Uterus (tissue), 4 donors: ENCODE data around the gene LSM4. TPM values are rescaled to one million over a fixed set of nuclear protein-coding genes. Genes with fewer than 3 reads are reported as not detected.

Experiments used
- DNase-seq, 2 donors: peaks; one replicate each; pipeline ENCODE4 v3.0.0-alpha.2; 2019 to 2020
- H3K27ac ChIP-seq, 2 donors: fragments of 200-600 bp; sonication (generic); 1 replicate in 1 of 2; 2 replicates in 1 of 2; pipeline ENCODE4 v1.5.1; 2016 to 2018
- H3K27me3 ChIP-seq, 2 donors: fragments of 200-600 bp; sonication (generic); one replicate each; pipeline ENCODE4 v1.5.1; 2018 to 2019; ENCODE audit warnings: control low read depth in 1 of 2
- H3K36me3 ChIP-seq, 2 donors: fragments of 200-600 bp; sonication (generic); one replicate each; pipeline ENCODE4 v1.5.1; 2019; ENCODE audit warnings: control low read depth in 1 of 2
- H3K4me1 ChIP-seq, 2 donors: fragments of 200-600 bp; sonication (generic); one replicate each; pipeline ENCODE4 v1.5.1; 2018 to 2019; ENCODE audit warnings: control low read depth in 1 of 2
- H3K4me3 ChIP-seq, 2 donors: fragments of 200-600 bp; sonication (generic); 1 replicate in 1 of 2; 2 replicates in 1 of 2; pipeline ENCODE4 v1.5.1; 2018 to 2019; ENCODE audit warnings: mild to moderate bottlenecking in 1 of 2
- H3K9me3 ChIP-seq, 2 donors: fragments of 200-600 bp; sonication (generic); one replicate each; pipeline ENCODE4 v1.5.1; 2019; ENCODE audit warnings: control low read depth in 1 of 2
- POLR2A ChIP-seq, 2 donors: fragments of 450-650 bp; IDR thresholded peaks; one replicate each; pipeline ENCODE4 v1.6.1; 2016; ENCODE audit warnings: antibody characterized with exemption in 2 of 2, mild to moderate bottlenecking in 1 of 2, moderate library complexity in 1 of 2
- intact Hi-C: fragments of 100-400 bp; cut with DNase I; formaldehyde crosslinking; loops from one replicate; pipeline ENCODE4 v1.15.1; 2023; ENCODE audit warnings: low total_unique reads
- total RNA-seq, 4 donors: library from RNA; depleted of rRNA in 3 of 4; stranded (reverse); fragments of >200 nt in 3 of 4; gene quantifications; one replicate each; pipeline versions ENCODE4 v1.1.0 to v1.2.4, GENCODE V29; 2014 to 2023
- TF ChIP-seq, protein P1 (sequence below), 4 experiments: fragments of 200-600 bp in 2 of 4; fragments of 450-650 bp in 2 of 4; sonication (generic) in 2 of 4; IDR thresholded peaks; one replicate each; pipeline ENCODE4 v1.5.1; 2016 to 2019; ENCODE audit warnings: antibody characterized with exemption in 4 of 4, mild to moderate bottlenecking in 2 of 4, moderate library complexity in 1 of 4
- donor health status: DM: yes; HTN: yes; CAD: no.

LSM4 gene
- total RNA-seq, 4 donors from 2014 or later: 8.8 to 120 (median 64.2) TPM

- TF ChIP-seq POLR2A (IDR thresholded peaks at IDR 0.05): no peak
- TF ChIP-seq, protein P1, sequence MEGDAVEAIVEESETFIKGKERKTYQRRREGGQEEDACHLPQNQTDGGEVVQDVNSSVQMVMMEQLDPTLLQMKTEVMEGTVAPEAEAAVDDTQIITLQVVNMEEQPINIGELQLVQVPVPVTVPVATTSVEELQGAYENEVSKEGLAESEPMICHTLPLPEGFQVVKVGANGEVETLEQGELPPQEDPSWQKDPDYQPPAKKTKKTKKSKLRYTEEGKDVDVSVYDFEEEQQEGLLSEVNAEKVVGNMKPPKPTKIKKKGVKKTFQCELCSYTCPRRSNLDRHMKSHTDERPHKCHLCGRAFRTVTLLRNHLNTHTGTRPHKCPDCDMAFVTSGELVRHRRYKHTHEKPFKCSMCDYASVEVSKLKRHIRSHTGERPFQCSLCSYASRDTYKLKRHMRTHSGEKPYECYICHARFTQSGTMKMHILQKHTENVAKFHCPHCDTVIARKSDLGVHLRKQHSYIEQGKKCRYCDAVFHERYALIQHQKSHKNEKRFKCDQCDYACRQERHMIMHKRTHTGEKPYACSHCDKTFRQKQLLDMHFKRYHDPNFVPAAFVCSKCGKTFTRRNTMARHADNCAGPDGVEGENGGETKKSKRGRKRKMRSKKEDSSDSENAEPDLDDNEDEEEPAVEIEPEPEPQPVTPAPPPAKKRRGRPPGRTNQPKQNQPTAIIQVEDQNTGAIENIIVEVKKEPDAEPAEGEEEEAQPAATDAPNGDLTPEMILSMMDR (IDR thresholded peaks at IDR 0.05): no peak
- H3K36me3 ChIP-seq: no peaks in the 10 kb centered on the region
- intact Hi-C loops: no loop called here
- H3K27ac ChIP-seq: peak overlapping the region in 1 of 2 donors; percentile 67
- no peak for DNase-seq
- H3K4me1 ChIP-seq: no peaks in the 10 kb centered on the region
- H3K9me3 ChIP-seq: no peaks in the 10 kb centered on the region
- no peak overlapping the region for H3K4me3 ChIP-seq
- no peaks in the 10 kb centered on the region for H3K27me3 ChIP-seq
Observed at GRCh38 chr19:18284712-18285360, 38.0 kb downstream of the LSM4 start.

GRCh38 chr19:18283338-18283737 lies 39.5 kb downstream of the LSM4 start:
- intact Hi-C loops: no loop called here
- DNase-seq: no peak

GRCh38 chr19:18282788-18283141 lies 40.1 kb downstream of the LSM4 start:
- H3K27ac ChIP-seq: peak overlapping the region; percentile 95
- no peaks in the 10 kb centered on the region for H3K9me3 ChIP-seq
- no peaks in the 10 kb centered on the region for H3K27me3 ChIP-seq
- H3K36me3 ChIP-seq: no peaks in the 10 kb centered on the region
- no peak for TF ChIP-seq POLR2A (IDR thresholded peaks at IDR 0.05)
- TF ChIP-seq, protein P1 (IDR thresholded peaks at IDR 0.05): no peak
- peaks cover 0 to 10% of the 10 kb centered on the region in 2 donors for H3K4me1 ChIP-seq
- intact Hi-C loops: no loop called here
- peak in 1 of 2 donors; percentile 49 for DNase-seq
- peak overlapping the region; percentile 50 to 73 for H3K4me3 ChIP-seq

More at GRCh38 chr19:18283338-18283737, 39.5 kb downstream of the LSM4 start:
- Histone ChIP-seq H3K36me3 (no peaks in the 10 kb centered on the region), H3K9me3 (no peaks in the 10 kb centered on the region), H3K27me3 (no peaks in the 10 kb centered on the region), H3K4me3 (no peak overlapping the region), H3K4me1 (peaks cover 0 to 7% of the 10 kb centered on the region in 2 donors), H3K27ac (peak overlapping the region; percentile 95)
- TF ChIP-seq POLR2A (IDR thresholded peaks at IDR 0.05): no peak
- TF ChIP-seq, protein P1 (IDR thresholded peaks at IDR 0.05): no peak

- no peak for DNase-seq
- peak overlapping the region; percentile 50 to 73 for H3K4me3 ChIP-seq
- H3K36me3 ChIP-seq: no peaks in the 10 kb centered on the region
- intact Hi-C loops: no loop called here
- peak overlapping the region; percentile 95 for H3K27ac ChIP-seq
- TF ChIP-seq, protein P1 (IDR thresholded peaks at IDR 0.05): peak in 2 of 4 experiments; percentile 34 to 37
- TF ChIP-seq POLR2A (IDR thresholded peaks at IDR 0.05): no peak
- H3K4me1 ChIP-seq: peaks cover 0 to 10% of the 10 kb centered on the region in 2 donors
- no peaks in the 10 kb centered on the region for H3K9me3 ChIP-seq
- no peaks in the 10 kb centered on the region for H3K27me3 ChIP-seq
Observed at GRCh38 chr19:18282021-18282787, 40.7 kb downstream of the LSM4 start.
